Effector CD4-positive, alpha-beta T cell (primary cell): ENCODE data around the gene LSMEM2.
"Not testable (repeated sequence)": the region's sequence is repeated elsewhere in the genome, so short reads cannot be mapped to it uniquely, and the experiment has no call there.

ENCODE experiments used
- DNase-seq: peaks from one replicate; pipeline ENCODE4 v3.0.0-alpha.2; 2020

Gene LSMEM2

DNA sequence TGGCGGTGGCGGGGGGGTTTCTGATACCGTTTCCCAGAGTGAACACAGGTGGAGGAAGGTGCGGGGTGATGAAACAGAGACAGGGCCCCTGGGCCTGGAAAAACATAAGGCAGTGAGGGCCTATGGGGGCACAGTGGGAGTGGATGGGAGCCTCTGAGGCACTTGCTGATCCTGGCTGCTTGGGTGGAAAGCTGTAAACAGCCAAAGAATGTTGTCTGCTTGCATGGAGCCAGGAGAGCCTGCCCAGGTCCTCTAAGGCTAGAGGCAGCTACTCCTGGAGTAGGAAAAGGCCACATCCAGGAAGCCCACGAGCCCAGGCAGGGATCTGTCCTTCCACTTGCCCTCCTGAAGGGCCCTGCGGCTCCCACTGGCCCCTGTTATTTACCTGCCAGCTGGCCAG lies 12.9 kb upstream of the LSMEM2 start:
- DNase-seq, result no peak

DNA sequence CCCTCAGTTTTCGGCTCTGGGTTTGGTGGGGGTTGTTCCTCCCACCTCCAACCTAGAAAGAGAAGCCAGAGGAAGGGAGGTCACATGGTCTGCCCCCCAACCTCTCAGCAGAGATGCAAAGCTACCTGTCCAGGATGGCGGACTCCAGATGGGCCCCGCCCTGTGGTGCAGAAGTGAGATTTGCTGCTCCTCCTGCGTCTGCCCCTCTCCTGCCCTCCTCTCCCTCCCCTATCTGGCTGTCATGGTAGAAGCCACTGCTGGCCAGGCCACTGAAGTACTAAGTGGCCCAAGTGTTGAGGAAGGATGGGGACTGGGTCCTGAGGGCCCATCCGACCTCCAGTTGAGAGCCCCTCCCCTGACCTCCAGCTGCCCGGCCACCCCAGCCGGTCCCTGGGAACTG lies 12.1 kb upstream of the LSMEM2 start:
- no peak for DNase-seq

GRCh38 chr3:50267280-50267913 lies 11.5 kb upstream of the LSMEM2 start:
- no peak for DNase-seq

GRCh38 chr3:50268276-50268675 lies 10.6 kb upstream of the LSMEM2 start:
- no peak for DNase-seq

GRCh38 chr3:50268703-50269451 lies 10.0 kb upstream of the LSMEM2 start, which contains the start of gene SEMA3B:
Gene SEMA3B (plus strand): TSS chr3:50269147. CDS start chr3:50269241, 94 bp downstream.
- DNase-seq, result no peak

DNA sequence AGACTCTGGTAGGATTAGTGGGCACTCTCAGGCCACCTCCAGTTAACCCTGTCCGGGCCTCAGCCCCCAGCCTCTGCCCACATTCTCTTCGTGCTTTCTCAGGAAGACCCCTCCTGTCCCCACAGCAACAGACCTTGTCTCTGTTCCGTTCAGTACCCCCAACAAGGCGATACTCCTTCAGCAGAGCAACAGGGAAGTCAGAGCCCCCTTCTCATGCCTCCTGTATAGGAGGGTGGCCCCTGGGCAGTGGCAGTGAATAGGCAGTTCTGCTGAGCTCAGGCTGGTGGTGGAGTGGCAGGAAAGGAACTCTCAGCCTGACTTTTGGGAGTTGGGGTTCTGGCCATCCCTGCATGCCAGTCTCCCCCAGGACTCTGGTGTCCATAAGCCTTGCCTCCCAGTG lies 9.4 kb upstream of the LSMEM2 start:
- no peak for DNase-seq

GRCh38 chr3:50269977-50270413 lies 8.9 kb upstream of the LSMEM2 start:
- DNase-seq, result no peak

GRCh38 chr3:50270422-50271224 lies 8.3 kb upstream of the LSMEM2 start:
- DNase-seq, result no peak

- DNase-seq, result no peak
These were observed 7.5 kb upstream of the LSMEM2 start for GRCh38 chr3:50271314-50271936.

DNA sequence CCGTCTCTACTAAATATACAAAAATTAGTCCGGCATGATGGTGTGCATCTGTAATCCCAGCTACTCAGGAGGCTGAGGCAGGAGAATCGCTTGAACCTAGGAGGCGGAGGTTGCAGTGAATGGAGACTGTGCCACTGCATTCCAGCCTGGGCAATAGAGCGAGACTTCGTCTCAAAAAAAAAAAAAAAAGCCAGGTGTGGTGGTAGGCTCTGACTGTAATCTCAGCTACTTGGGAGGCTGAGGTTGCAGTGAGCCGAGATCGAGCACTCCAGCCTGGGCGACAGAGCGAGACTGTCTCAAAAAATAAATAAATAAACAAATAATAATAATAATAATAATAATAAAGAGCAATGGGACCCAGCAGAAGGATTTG lies 6.4 kb upstream of the LSMEM2 start:
- DNase-seq, result not testable (repeated sequence)

DNA sequence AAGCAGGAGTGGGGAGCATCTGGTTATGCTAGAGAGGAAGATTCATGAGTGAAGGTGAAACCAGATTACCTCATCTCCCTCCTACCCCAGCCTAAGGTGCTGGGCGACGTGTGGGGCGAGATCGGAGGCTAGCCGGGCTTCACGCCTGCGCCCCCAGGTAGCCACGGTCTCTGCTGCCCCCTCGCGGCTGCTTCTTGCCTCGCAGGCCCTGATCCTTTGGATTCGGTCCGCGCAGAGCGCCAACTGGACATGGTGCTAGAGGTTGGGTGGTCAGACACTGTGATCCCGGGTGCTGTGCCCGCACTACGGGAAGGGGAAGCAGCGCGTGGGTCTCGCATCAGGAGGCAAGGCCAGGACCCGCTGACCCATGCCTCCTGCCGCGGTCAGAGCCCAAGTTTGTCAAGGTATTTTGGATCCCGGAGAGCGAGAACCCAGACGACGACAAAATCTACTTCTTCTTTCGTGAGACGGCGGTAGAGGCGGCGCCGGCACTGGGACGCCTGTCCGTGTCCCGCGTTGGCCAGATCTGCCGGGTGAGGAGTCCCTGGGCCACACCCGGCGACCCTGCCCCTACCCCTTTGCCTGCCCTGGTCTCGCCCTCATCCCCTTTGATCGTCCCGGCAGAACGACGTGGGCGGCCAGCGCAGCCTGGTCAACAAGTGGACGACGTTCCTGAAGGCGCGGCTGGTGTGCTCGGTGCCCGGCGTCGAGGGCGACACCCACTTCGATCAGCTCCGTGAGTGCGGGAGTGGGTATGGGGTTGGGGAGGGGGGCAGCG lies 5.8 kb upstream of the LSMEM2 start:
- peak; percentile 83 for DNase-seq

DNA sequence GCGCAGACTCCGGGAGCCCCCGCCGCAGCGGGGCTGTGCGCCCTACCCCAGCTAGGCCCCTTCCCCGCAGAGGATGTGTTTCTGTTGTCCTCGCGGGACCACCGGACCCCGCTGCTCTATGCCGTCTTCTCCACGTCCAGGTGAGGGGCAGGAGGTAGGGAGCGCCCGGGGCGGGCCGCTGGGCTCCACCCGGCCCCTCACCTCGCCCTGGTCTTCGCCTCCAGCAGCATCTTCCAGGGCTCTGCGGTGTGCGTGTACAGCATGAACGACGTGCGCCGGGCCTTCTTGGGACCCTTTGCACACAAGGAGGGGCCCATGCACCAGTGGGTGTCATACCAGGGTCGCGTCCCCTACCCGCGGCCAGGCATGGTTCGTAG lies 5.2 kb upstream of the LSMEM2 start:
- no peak for DNase-seq

- DNase-seq, result peak; percentile 63
These were observed 4.3 kb upstream of the LSMEM2 start for GRCh38 chr3:50274371-50275104.

DNA sequence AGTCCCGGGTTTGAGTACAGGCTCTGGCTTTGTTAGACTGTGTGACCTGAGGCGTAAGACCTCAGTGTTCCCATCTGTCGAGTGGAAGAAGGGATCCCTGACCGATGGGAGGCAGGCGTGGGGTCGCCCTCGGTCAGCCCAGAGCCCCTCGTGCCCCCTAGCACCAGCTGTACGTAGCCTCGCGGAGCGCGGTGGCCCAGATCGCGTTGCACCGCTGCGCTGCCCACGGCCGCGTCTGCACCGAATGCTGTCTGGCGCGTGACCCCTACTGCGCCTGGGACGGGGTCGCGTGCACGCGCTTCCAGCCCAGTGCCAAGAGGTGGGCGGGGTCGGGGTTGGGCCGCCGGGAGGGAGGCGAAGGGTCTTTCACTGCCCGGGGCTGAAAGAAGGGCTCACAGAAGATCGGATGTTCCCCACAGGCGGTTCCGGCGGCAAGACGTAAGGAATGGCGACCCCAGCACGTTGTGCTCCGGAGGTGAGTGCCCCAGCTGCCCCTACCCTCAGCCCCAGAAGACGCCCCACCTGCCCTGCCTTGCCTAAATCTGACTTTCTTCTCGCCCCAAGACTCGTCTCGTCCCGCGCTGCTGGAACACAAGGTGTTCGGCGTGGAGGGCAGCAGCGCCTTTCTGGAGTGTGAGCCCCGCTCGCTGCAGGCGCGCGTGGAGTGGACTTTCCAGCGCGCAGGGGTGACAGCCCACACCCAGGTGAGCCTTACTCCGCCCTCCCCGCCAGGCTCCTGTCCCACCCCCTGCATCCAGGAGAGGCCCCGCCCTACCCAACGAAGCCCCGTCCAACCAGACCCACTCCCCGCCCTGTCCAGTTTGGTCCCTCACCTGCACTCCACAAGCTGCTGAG lies 3.5 kb upstream of the LSMEM2 start:
- DNase-seq, result no peak

DNA sequence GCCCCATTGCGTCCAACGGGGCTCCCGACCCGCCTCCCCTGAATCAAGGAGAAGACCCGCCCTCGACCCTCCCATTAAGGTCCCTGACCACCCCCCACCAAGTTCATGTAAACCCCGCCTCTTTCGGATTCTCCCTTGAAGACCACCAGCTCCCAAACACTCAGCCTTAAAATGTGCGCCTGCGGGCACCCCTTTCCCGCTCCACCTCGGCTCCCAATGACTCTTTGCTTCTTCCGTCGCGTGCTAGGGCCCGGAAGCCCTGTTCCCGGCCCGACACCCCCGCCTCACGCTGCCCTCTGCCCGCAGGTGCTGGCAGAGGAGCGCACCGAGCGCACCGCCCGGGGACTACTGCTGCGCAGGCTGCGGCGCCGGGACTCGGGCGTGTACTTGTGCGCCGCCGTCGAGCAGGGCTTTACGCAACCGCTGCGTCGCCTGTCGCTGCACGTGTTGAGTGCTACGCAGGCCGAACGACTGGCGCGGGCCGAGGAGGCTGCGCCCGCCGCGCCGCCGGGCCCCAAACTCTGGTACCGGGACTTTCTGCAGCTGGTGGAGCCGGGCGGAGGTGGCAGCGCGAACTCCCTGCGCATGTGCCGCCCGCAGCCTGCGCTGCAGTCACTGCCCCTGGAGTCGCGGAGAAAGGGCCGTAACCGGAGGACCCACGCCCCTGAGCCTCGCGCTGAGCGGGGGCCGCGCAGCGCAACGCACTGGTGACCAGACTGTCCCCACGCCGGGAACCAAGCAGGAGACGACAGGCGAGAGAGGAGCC lies 2.7 kb upstream of the LSMEM2 start:
- no peak for DNase-seq

DNA sequence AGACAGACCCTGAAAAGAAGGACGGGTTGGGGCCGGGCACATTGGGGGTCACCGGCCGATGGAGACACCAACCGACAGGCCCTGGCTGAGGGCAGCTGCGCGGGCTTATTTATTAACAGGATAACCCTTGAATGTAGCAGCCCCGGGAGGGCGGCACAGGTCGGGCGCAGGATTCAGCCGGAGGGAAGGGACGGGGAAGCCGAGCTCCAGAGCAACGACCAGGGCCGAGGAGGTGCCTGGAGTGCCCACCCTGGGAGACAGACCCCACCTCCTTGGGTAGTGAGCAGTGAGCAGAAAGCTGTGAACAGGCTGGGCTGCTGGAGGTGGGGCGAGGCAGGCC lies 2.2 kb upstream of the LSMEM2 start:
- DNase-seq, result no peak

GRCh38 chr3:50278123-50278879 lies 586 bp upstream of the LSMEM2 start:
- no peak for DNase-seq

DNA sequence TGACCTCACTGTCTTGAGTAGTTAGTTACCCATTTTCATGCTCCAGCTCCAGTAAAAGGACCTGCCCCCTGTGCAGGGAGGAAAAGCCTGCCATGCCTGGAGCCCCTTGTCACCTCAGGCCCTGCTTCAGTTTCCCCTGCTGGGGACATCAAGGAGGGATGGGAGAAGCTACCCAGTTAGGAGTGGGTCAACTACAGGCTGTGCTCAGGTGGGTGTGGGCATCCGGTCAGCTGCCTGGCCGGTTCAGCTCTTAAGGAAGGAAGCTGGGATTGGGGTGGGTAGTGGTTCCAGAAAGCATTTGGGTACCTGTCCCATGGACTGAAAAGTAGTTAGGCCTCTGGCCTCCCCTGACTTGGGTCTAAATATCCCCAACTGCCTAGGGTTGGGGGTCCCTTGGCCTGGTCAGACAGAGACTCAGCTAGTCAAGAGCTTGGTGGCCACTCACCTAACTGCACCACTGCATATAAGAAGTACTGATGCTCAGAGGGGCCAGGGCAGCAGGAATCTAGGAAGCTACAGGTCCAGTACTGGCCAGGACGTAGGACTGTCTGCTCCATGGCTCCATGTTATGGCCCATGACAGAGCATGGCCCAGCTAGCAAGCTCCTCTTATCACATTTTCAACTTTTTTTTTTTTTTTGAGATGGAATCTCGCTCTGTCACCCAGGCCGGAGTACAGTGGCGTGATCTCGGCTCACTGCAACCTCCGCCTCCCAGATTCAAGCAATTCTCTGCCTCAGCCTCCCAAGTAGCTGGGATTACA lies 549 bp downstream of the LSMEM2 start:
- no peak for DNase-seq
